Smooth muscle cell (in vitro differentiated cells): Measurements from ENCODE around the gene KIF26A. TPM values are rescaled to one million over a fixed set of nuclear protein-coding genes. Genes with fewer than 3 reads are reported as not detected.

Source experiments
- DNase-seq: peaks from one replicate; lab custom pipeline; 2025; ENCODE audit not compliant: unreplicated experiment; lab: John Stamatoyannopoulos, UW
- H2AFZ ChIP-seq: fragments of 200-600 bp; sonication (generic); 2 replicates; pipeline ENCODE4 v1.6.0; 2016; ENCODE audit warnings: antibody characterized with exemption, low read depth, mild to moderate bottlenecking
- H3F3A ChIP-seq: fragments of 200-600 bp; sonication (generic); 2 replicates; pipeline ENCODE4 v1.6.0; 2017; ENCODE audit warnings: antibody characterized with exemption, low read depth
- H3K27ac ChIP-seq: fragments of 200-600 bp; sonication (generic); 2 replicates; pipeline ENCODE4 v1.5.1; 2016; ENCODE audit warnings: low read depth, mild to moderate bottlenecking
- H3K27me3 ChIP-seq: fragments of 200-600 bp; sonication (generic); 2 replicates; pipeline ENCODE4 v1.6.1; 2016; ENCODE audit warnings: low read depth, mild to moderate bottlenecking
- H3K36me3 ChIP-seq: fragments of 200-600 bp; sonication (generic); 2 replicates; pipeline ENCODE4 v1.5.1; 2016; ENCODE audit warnings: low read depth
- H3K4me1 ChIP-seq: fragments of 200-600 bp; sonication (generic); 2 replicates; pipeline ENCODE4 v1.5.1; 2016; ENCODE audit warnings: low read depth
- H3K4me2 ChIP-seq: fragments of 200-600 bp; sonication (generic); 2 replicates; pipeline ENCODE4 v1.6.0; 2016; ENCODE audit warnings: mild to moderate bottlenecking
- H3K4me3 ChIP-seq: fragments of 200-600 bp; sonication (generic); 2 replicates; pipeline ENCODE4 v1.5.1; 2016; ENCODE audit warnings: mild to moderate bottlenecking
- H3K79me2 ChIP-seq: fragments of 200-600 bp; sonication (generic); 2 replicates; pipeline ENCODE4 v1.6.0; 2016; ENCODE audit warnings: low read depth, mild to moderate bottlenecking
- H3K9ac ChIP-seq: fragments of 200-600 bp; sonication (generic); 2 replicates; pipeline ENCODE4 v1.6.0; 2016; ENCODE audit warnings: low read depth
- H3K9me3 ChIP-seq: fragments of 200-600 bp; sonication (generic); replicated peaks from 2 replicates; pipeline ENCODE4 v1.5.1; 2016; ENCODE audit warnings: low read depth
- H4K20me1 ChIP-seq: fragments of 200-600 bp; sonication (generic); 2 replicates; pipeline ENCODE4 v1.6.0; 2016; ENCODE audit warnings: low read depth
- WGBS: methylation state at CpG from one replicate; pipeline ENCODE4 v1.1.7; 2016; ENCODE audit warnings: low lambda C conversion rate; 5-methylcytosine and 5-hydroxymethylcytosine counted together
- polyA plus RNA-seq: library from polyadenylated mRNA; unstranded; fragments of >200 nt; fragmentation: Nextera tagmentation; extraction: Ambion mirVana; gene quantifications from 2 replicates; pipeline ENCODE4 v1.2.1, GENCODE V29; 2016
- total RNA-seq: library from RNA; depleted of rRNA; stranded (reverse); fragments of >200 nt; gene quantifications from 2 replicates; pipeline ENCODE4 v1.2.3, GENCODE V29; 2014
- TF ChIP-seq, protein P1 (sequence below): fragments of 200-600 bp; sonication (generic); IDR thresholded peaks from 2 replicates; pipeline ENCODE4 v1.5.1; 2017; ENCODE audit warnings: borderline replicate concordance, mild to moderate bottlenecking, antibody characterized with exemption; ENCODE audit not compliant: insufficient read depth, poor library complexity, severe bottlenecking

The KIF26A gene
- total and polyA plus RNA-seq, 2 experiments from 2014 or later, result 4.4 to 5.9 TPM

DNA sequence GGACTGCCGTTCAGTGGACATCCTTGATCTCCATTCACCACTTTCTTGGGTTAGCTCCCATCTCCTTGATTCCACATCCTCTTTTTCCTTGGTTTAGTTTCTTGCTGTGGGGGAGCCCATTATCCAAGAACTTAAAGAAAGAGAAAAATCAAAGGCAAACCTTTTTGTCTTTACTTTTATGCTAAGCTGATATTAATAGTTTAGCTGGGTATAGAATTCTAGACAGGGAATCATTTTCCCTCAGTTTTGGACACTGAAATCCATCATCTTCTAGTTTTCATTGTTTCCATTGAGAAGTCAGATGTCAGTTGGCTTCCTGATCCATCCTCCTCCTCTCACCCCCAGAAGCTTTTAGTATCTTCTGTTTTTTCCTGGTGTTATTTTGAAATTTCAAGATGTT lies 8.8 kb upstream of the KIF26A start:
- 93% methylated on average over 1 of the region's 1 CpG for WGBS
- Histone ChIP-seq H3F3A (no peaks in the 10 kb centered on the region), H3K4me3 (no peak overlapping the region), H3K9me3 (peaks cover 7% of the 10 kb centered on the region), H4K20me1 (no peaks in the 10 kb centered on the region), H3K79me2 (no peaks in the 10 kb centered on the region), H3K4me2 (no peak overlapping the region), H3K4me1 (no peaks in the 10 kb centered on the region), H3K9ac (no peak overlapping the region), H3K27me3 (peaks cover 15% of the 10 kb centered on the region), H3K36me3 (no peaks in the 10 kb centered on the region), H3K27ac (no peak overlapping the region), H2AFZ (no peak overlapping the region)
- no peak for DNase-seq
- TF ChIP-seq, protein P1, sequence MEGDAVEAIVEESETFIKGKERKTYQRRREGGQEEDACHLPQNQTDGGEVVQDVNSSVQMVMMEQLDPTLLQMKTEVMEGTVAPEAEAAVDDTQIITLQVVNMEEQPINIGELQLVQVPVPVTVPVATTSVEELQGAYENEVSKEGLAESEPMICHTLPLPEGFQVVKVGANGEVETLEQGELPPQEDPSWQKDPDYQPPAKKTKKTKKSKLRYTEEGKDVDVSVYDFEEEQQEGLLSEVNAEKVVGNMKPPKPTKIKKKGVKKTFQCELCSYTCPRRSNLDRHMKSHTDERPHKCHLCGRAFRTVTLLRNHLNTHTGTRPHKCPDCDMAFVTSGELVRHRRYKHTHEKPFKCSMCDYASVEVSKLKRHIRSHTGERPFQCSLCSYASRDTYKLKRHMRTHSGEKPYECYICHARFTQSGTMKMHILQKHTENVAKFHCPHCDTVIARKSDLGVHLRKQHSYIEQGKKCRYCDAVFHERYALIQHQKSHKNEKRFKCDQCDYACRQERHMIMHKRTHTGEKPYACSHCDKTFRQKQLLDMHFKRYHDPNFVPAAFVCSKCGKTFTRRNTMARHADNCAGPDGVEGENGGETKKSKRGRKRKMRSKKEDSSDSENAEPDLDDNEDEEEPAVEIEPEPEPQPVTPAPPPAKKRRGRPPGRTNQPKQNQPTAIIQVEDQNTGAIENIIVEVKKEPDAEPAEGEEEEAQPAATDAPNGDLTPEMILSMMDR, result no peak

DNA sequence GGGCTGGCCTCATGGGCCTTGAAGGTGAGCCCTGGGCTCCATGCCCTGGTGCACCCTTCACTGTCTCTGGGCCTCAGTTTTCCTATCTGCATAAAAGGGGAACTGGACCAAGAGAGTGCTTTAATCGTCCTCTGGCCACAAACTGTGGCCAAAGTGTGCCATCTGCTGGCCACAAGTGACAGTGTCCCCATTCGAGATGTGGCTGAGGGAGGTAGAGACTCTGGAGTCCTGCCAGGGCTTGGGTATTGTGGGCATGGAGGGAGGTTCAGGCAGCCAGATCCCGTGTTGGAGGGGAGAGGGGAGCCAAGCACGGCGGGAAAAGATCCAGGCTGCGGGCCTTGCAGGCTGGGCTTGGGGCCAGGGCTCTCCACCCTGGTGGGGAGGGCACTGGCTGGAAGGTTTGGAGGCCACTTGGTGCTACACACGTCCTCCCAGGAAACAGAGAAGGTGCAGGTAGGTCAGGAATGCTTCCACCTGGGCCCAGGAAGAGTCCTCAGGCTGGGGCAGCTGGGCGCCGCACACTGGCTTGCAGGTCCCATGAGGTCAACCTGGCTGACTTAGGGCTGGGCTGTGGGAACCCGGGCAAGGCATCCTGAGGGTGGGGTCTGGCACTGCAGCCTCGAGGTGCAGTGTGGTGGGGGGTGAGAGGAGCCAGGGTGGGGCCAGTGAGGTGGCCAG lies 7.3 kb upstream of the KIF26A start:
- no peak overlapping the region for H3K9ac ChIP-seq
- H3F3A ChIP-seq, result no peaks in the 10 kb centered on the region
- peaks cover 7% of the 10 kb centered on the region for H3K9me3 ChIP-seq
- no peaks in the 10 kb centered on the region for H3K79me2 ChIP-seq
- no peak overlapping the region for H2AFZ ChIP-seq
- WGBS, result 31% methylated on average over 11 of the region's 11 CpGs
- peaks cover 8% of the 10 kb centered on the region for H3K4me1 ChIP-seq
- H3K27ac ChIP-seq, result no peak overlapping the region
- H3K27me3 ChIP-seq, result peaks cover 30% of the 10 kb centered on the region
- no peak overlapping the region for H3K4me2 ChIP-seq
- TF ChIP-seq, protein P1, result peak; percentile 75
- H3K36me3 ChIP-seq, result no peaks in the 10 kb centered on the region
- no peak overlapping the region for H3K4me3 ChIP-seq
- DNase-seq, result no peak
- H4K20me1 ChIP-seq, result no peaks in the 10 kb centered on the region

DNA sequence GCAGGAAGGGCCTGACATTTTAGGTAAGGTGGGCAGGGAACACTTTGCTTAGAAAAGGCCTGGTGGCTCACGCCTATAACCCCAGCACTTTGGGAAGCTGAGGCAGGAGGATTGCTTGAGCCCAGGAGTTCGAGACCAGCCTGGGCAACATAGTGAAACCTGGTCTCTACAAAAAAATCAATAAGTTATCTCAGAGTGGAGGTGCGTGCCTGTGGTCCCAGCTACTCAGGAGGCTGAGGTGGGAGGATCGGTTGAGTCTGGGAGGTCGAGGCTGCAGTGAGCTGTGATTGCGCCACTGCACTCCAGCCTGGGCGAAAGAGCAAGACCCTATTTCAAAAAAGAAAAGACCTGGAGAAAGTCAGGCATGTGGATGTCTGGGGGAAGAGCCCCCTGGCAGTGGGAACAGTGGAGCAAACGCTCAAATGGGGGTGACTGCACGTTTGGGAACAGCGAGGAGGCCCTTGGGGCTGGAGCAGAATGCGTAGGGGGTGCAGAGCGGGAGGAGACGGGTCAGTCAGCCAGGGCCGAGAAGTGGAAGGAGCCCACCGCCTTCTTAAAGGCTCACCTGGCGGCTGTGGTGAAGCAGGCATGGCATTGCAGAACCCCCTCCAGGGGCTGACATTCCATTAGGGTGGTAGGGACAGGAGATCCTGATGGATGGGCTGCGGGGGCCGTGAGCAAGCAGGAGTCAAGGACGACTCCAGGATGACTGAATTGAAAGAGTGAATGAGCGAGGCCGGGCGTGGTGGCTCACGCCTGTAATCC lies 6.2 kb upstream of the KIF26A start:
- H3K27ac ChIP-seq, result no peak overlapping the region
- no peak overlapping the region for H2AFZ ChIP-seq
- H3K4me2 ChIP-seq, result no peak overlapping the region
- no peaks in the 10 kb centered on the region for H3F3A ChIP-seq
- H3K9ac ChIP-seq, result no peak overlapping the region
- H3K27me3 ChIP-seq, result peaks cover 39% of the 10 kb centered on the region
- H3K4me3 ChIP-seq, result no peak overlapping the region
- peaks cover 15% of the 10 kb centered on the region for H3K4me1 ChIP-seq
- no peaks in the 10 kb centered on the region for H3K79me2 ChIP-seq
- 79% methylated on average over 23 of the region's 23 CpGs for WGBS
- DNase-seq, result no peak
- TF ChIP-seq, protein P1, result no peak
- no peaks in the 10 kb centered on the region for H3K36me3 ChIP-seq
- H3K9me3 ChIP-seq, result peaks cover 7% of the 10 kb centered on the region
- no peaks in the 10 kb centered on the region for H4K20me1 ChIP-seq
